ENCODE results near the gene STX11. TPM values are rescaled to one million over a fixed set of nuclear protein-coding genes. Genes with fewer than 3 reads are reported as not detected.

The STX11 gene
- total RNA-seq, 1 experiment from 2014 or later = 0.17 TPM

- TF ChIP-seq MAX (CRISPR knock-in tag; IDR thresholded peaks at IDR 0.05) = no peak
- no peak for TF ChIP-seq ZBTB21 (CRISPR knock-in tag; IDR thresholded peaks at IDR 0.05; ENCODE audit: borderline replicate concordance)
- TF ChIP-seq ZNF121 (CRISPR knock-in tag; IDR thresholded peaks at IDR 0.05) = no peak
- no peak for TF ChIP-seq CDX4 (CRISPR knock-in tag; IDR thresholded peaks at IDR 0.05; ENCODE audit: borderline replicate concordance)
Measured at GRCh38 chr6:144159742-144160141, 9.4 kb downstream of the STX11 start (continued).

GRCh38 chr6:144160431-144161005 is 10.2 kb downstream of the STX11 start:
- H3K4me1 Mint-ChIP-seq = peaks cover 14% of the 10 kb centered on the region
- no peak overlapping the region for H3K27ac Mint-ChIP-seq
- no peaks in the 10 kb centered on the region for H3K9me3 Mint-ChIP-seq
- CTCF ChIA-PET = no interaction called here
- TF ChIP-seq GRHL2 (CRISPR knock-in tag; IDR thresholded peaks at IDR 0.05; ENCODE audit: insufficient replicate concordance, severe bottlenecking) = no peak
- TF ChIP-seq CDX4 (CRISPR knock-in tag; IDR thresholded peaks at IDR 0.05; ENCODE audit: borderline replicate concordance) = no peak
- no peak for TF ChIP-seq FOXK1 (CRISPR knock-in tag; IDR thresholded peaks at IDR 0.05)
- no peak for TF ChIP-seq NR2C2 (CRISPR knock-in tag; IDR thresholded peaks at IDR 0.05)
- TF ChIP-seq STAT6 (CRISPR knock-in tag; conservative IDR thresholded peaks at IDR 0.05; ENCODE audit: low read depth) = no peak
- DNase-seq (ENCODE audit: low spot score) (no peak), ATAC-seq (no peak)
- H3K27me3 Mint-ChIP-seq (ENCODE audit: low read depth) = no peaks in the 10 kb centered on the region
- POLR2A ChIA-PET = no interaction called here
- H3K4me3 Mint-ChIP-seq = no peak overlapping the region
- H3K36me3 Mint-ChIP-seq = no peaks in the 10 kb centered on the region

- CTCF ChIA-PET = no interaction called here
- Mint-ChIP-seq H3K27ac (no peak overlapping the region), H3K9me3 (no peaks in the 10 kb centered on the region)
Measured at GRCh38 chr6:144161975-144162374, 11.7 kb downstream of the STX11 start.

More at GRCh38 chr6:144161975-144162374, 11.7 kb downstream of the STX11 start:
- ATAC-seq (no peak), DNase-seq (ENCODE audit: low spot score) (no peak)
- H3K27me3 Mint-ChIP-seq (ENCODE audit: low read depth) = no peaks in the 10 kb centered on the region
- no peaks in the 10 kb centered on the region for H3K36me3 Mint-ChIP-seq
- H3K4me1 Mint-ChIP-seq = peaks cover 10% of the 10 kb centered on the region
- no peak overlapping the region for H3K4me3 Mint-ChIP-seq
- TF ChIP-seq FOXJ3 (CRISPR knock-in tag; IDR thresholded peaks at IDR 0.05; ENCODE audit: borderline replicate concordance) (no peak), ZBTB21 (CRISPR knock-in tag; IDR thresholded peaks at IDR 0.05; ENCODE audit: borderline replicate concordance) (no peak), JUN (CRISPR knock-in tag; IDR thresholded peaks at IDR 0.05) (no peak), ZBTB43 (CRISPR knock-in tag; IDR thresholded peaks at IDR 0.05) (no peak), ZNF232 (CRISPR knock-in tag; IDR thresholded peaks at IDR 0.05) (no peak), ESRRA (CRISPR knock-in tag; IDR thresholded peaks at IDR 0.05; ENCODE audit: borderline replicate concordance) (no peak), ZNF219 (CRISPR knock-in tag; IDR thresholded peaks at IDR 0.05; ENCODE audit: borderline replicate concordance) (no peak), ATF1 (CRISPR knock-in tag; IDR thresholded peaks at IDR 0.05) (no peak), ZNF396 (CRISPR knock-in tag; IDR thresholded peaks at IDR 0.05; ENCODE audit: borderline replicate concordance) (no peak), KAT7 (CRISPR knock-in tag; IDR thresholded peaks at IDR 0.05; ENCODE audit: borderline replicate concordance) (no peak), AFF4 (CRISPR knock-in tag; IDR thresholded peaks at IDR 0.05; ENCODE audit: borderline replicate concordance) (no peak), ZNF263 (CRISPR knock-in tag; IDR thresholded peaks at IDR 0.05; ENCODE audit: low read depth) (no peak), GABPB1 (CRISPR knock-in tag; IDR thresholded peaks at IDR 0.05) (no peak)
- POLR2A ChIA-PET = no interaction called here
